ENCODE results near the gene HSD17B2.

The HSD17B2 gene

DNA sequence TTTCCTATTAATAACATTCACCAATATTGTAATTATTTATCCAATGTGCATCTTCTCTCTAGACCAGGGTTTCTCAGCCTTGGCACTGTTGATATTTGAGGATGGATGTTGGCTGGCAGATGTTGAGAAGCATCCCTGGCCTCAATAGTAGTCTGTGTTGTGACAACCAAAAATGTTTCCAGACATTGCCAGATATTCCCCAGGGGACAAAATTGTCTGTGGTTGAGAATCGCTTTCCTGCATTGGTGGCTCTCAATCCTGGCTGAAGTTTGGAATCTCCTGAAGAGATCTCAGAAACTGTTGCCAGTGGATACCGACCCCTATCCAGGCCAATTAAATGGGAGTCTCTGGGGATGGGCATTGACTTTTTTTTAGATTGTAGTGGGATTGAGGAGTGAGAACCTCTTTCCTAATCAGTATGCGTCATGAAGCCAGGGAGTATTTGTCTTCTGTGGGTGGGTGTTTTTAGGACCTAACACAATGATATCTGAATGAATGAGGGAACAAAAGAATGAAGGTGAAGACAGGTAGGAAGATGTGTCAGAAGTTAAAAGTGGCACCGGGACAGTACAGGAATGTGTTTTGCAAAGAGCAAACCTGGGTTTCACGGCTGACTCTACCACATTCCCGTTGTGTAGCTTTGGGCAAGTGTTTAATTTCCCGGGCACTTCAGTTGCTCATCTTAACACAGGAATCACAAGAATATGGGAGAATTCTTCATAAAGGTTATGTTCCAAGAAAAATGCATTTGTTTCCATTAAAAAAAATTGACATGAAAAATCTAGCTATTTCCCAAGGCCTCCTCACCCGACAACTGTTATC lies 24.3 kb downstream of the HSD17B2 start:
- Histone ChIP-seq H4K8ac (ENCODE audit: low read depth, low read length) (no peak overlapping the region), H2BK120ac (ENCODE audit: low read depth, low read length) (no peak overlapping the region), H3K56ac (ENCODE audit: low read length) (no peak overlapping the region), H3K36me3 (ENCODE audit: control insufficient read depth, insufficient read depth, low read length) (no peaks in the 10 kb centered on the region), H3K18ac (ENCODE audit: low read length) (no peak overlapping the region), H2BK5ac (ENCODE audit: low read length) (no peak overlapping the region), H3K23ac (ENCODE audit: low read length) (no peak overlapping the region), H3K4me3 (ENCODE audit: low read length) (no peak overlapping the region), H3K79me1 (ENCODE audit: low read length) (no peaks in the 10 kb centered on the region), H3K4me1 (ENCODE audit: control insufficient read depth, low read depth, low read length) (no peaks in the 10 kb centered on the region), H2BK15ac (replicated peaks; ENCODE audit: low read depth) (no peak overlapping the region), H3K4me2 (ENCODE audit: low read length) (no peak overlapping the region), H3K27ac (ENCODE audit: low read depth, low read length) (no peak overlapping the region), H3K4ac (ENCODE audit: low read depth, low read length) (no peak overlapping the region), H3K79me2 (ENCODE audit: control insufficient read depth, insufficient read depth, low read length) (no peaks in the 10 kb centered on the region), H3K9ac (ENCODE audit: low read length) (no peak overlapping the region), H4K5ac (ENCODE audit: low read length) (no peak overlapping the region), H2AK5ac (ENCODE audit: low read length) (no peak overlapping the region), H3K27me3 (ENCODE audit: insufficient read depth, low read length, poor library complexity) (no peaks in the 10 kb centered on the region)
- no peak for DNase-seq
- WGBS (ENCODE audit: extremely low coverage, insufficient coverage, low lambda C conversion rate): no CpG with 5 or more reads among the region's 8 CpGs

DNA sequence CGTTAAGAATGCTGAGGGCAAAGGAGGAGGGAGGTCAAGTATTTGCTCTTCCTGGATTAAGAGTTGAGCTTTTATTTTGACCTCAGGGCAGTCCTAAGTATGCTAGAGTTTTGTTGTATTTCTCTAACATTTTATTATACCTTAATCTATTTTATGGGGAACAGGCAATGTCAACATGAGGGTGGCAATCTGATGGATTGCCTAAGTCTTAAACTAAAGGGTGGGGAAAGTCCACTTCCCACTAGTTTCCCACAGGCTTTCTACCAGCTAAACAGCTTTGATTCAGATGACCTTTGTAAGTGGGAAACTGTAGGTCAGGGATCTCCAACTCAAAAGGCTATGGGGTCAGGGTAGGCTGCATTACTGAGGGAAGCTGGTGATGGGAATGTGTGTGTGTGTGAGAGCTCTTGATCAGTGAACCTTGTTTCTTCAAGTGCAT lies 24.9 kb downstream of the HSD17B2 start:
- no peak overlapping the region for H4K5ac ChIP-seq (ENCODE audit: low read length)
- H3K36me3 ChIP-seq (ENCODE audit: control insufficient read depth, insufficient read depth, low read length): no peaks in the 10 kb centered on the region
- no peak overlapping the region for H2BK5ac ChIP-seq (ENCODE audit: low read length)
- H3K23ac ChIP-seq (ENCODE audit: low read length): no peak overlapping the region
- H3K27ac ChIP-seq (ENCODE audit: low read depth, low read length): no peak overlapping the region
- H3K79me2 ChIP-seq (ENCODE audit: control insufficient read depth, insufficient read depth, low read length): no peaks in the 10 kb centered on the region
- H3K79me1 ChIP-seq (ENCODE audit: low read length): no peaks in the 10 kb centered on the region
- no peaks in the 10 kb centered on the region for H3K4me1 ChIP-seq (ENCODE audit: control insufficient read depth, low read depth, low read length)
- no peak overlapping the region for H4K8ac ChIP-seq (ENCODE audit: low read depth, low read length)
- no peak for DNase-seq
- no peak overlapping the region for H2BK120ac ChIP-seq (ENCODE audit: low read depth, low read length)
- no CpG with 5 or more reads among the region's 1 CpG for WGBS (ENCODE audit: extremely low coverage, insufficient coverage, low lambda C conversion rate)
- H3K4me3 ChIP-seq (ENCODE audit: low read length): no peak overlapping the region
- no peak overlapping the region for H3K18ac ChIP-seq (ENCODE audit: low read length)
- H2AK5ac ChIP-seq (ENCODE audit: low read length): no peak overlapping the region
- H3K56ac ChIP-seq (ENCODE audit: low read length): no peak overlapping the region
- no peak overlapping the region for H3K9ac ChIP-seq (ENCODE audit: low read length)
- H2BK15ac ChIP-seq (replicated peaks; ENCODE audit: low read depth): no peak overlapping the region
- no peak overlapping the region for H3K4ac ChIP-seq (ENCODE audit: low read depth, low read length)
- H3K27me3 ChIP-seq (ENCODE audit: insufficient read depth, low read length, poor library complexity): no peaks in the 10 kb centered on the region
- H3K4me2 ChIP-seq (ENCODE audit: low read length): no peak overlapping the region

GRCh38 chr16:82061861-82062525 lies 26.9 kb downstream of the HSD17B2 start:
- Histone ChIP-seq H2BK5ac (ENCODE audit: low read length) (no peak overlapping the region), H4K5ac (ENCODE audit: low read length) (no peak overlapping the region), H4K8ac (ENCODE audit: low read depth, low read length) (no peak overlapping the region), H3K4me3 (ENCODE audit: low read length) (no peak overlapping the region), H3K9ac (ENCODE audit: low read length) (no peak overlapping the region), H3K27me3 (ENCODE audit: insufficient read depth, low read length, poor library complexity) (no peaks in the 10 kb centered on the region), H2AK5ac (ENCODE audit: low read length) (no peak overlapping the region), H3K4me1 (ENCODE audit: control insufficient read depth, low read depth, low read length) (no peaks in the 10 kb centered on the region), H3K23ac (ENCODE audit: low read length) (no peak overlapping the region), H3K18ac (ENCODE audit: low read length) (no peak overlapping the region), H2BK120ac (ENCODE audit: low read depth, low read length) (no peak overlapping the region), H3K79me2 (ENCODE audit: control insufficient read depth, insufficient read depth, low read length) (no peaks in the 10 kb centered on the region), H3K79me1 (ENCODE audit: low read length) (no peaks in the 10 kb centered on the region), H3K27ac (ENCODE audit: low read depth, low read length) (no peak overlapping the region), H3K56ac (ENCODE audit: low read length) (no peak overlapping the region), H3K36me3 (ENCODE audit: control insufficient read depth, insufficient read depth, low read length) (no peaks in the 10 kb centered on the region), H2BK15ac (replicated peaks; ENCODE audit: low read depth) (no peak overlapping the region), H3K4ac (ENCODE audit: low read depth, low read length) (no peak overlapping the region), H3K4me2 (ENCODE audit: low read length) (no peak overlapping the region)
- DNase-seq: peak; percentile 34
- no CpG with 5 or more reads among the region's 5 CpGs for WGBS (ENCODE audit: extremely low coverage, insufficient coverage, low lambda C conversion rate)

GRCh38 chr16:82062645-82063058 lies 27.6 kb downstream of the HSD17B2 start:
- Histone ChIP-seq H3K4me1 (ENCODE audit: control insufficient read depth, low read depth, low read length) (no peaks in the 10 kb centered on the region), H4K5ac (ENCODE audit: low read length) (no peak overlapping the region), H3K18ac (ENCODE audit: low read length) (no peak overlapping the region), H4K8ac (ENCODE audit: low read depth, low read length) (no peak overlapping the region), H3K56ac (ENCODE audit: low read length) (no peak overlapping the region), H3K4ac (ENCODE audit: low read depth, low read length) (no peak overlapping the region), H3K4me2 (ENCODE audit: low read length) (no peak overlapping the region), H3K36me3 (ENCODE audit: control insufficient read depth, insufficient read depth, low read length) (no peaks in the 10 kb centered on the region), H2BK5ac (ENCODE audit: low read length) (no peak overlapping the region), H3K79me1 (ENCODE audit: low read length) (no peaks in the 10 kb centered on the region), H3K23ac (ENCODE audit: low read length) (no peak overlapping the region), H3K27me3 (ENCODE audit: insufficient read depth, low read length, poor library complexity) (no peaks in the 10 kb centered on the region), H3K27ac (ENCODE audit: low read depth, low read length) (no peak overlapping the region), H2BK15ac (replicated peaks; ENCODE audit: low read depth) (no peak overlapping the region), H3K79me2 (ENCODE audit: control insufficient read depth, insufficient read depth, low read length) (no peaks in the 10 kb centered on the region), H3K4me3 (ENCODE audit: low read length) (no peak overlapping the region), H2AK5ac (ENCODE audit: low read length) (no peak overlapping the region), H2BK120ac (ENCODE audit: low read depth, low read length) (no peak overlapping the region), H3K9ac (ENCODE audit: low read length) (no peak overlapping the region)
- WGBS (ENCODE audit: extremely low coverage, insufficient coverage, low lambda C conversion rate): no CpG with 5 or more reads among the region's 7 CpGs
- DNase-seq: no peak

DNA sequence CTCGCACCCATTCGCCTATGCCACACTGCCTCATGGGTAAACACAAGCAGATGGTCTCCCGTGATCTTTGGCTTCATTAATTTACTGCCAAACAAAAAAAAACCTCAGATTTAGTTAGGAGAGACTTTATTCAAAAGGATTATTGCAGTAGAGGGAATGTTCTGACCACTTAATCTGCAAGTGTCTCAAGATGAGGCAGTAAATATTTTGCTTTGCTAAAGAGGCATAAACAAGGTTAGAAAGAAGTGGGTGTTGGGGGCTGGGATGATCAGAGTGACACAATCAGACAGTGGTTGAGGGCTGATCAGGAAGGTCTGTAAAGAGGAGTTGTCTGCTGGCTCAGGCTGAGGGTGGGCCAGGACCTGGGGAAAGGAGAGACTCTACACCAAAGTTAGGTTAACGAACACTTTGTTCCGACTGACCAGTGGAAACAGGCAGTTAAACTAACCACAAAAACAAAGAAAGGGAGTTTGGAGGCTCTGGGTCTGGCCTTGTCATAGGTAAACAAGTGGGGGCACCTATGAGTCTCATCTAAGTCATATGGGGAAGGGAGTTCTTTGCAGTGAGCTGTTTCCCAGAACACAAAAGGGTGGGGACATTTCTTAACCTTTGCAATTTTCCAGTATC lies 28.5 kb downstream of the HSD17B2 start:
- H3K79me2 ChIP-seq (ENCODE audit: control insufficient read depth, insufficient read depth, low read length): no peaks in the 10 kb centered on the region
- no peak overlapping the region for H3K9ac ChIP-seq (ENCODE audit: low read length)
- H3K4me1 ChIP-seq (ENCODE audit: control insufficient read depth, low read depth, low read length): no peaks in the 10 kb centered on the region
- H2BK5ac ChIP-seq (ENCODE audit: low read length): no peak overlapping the region
- WGBS (ENCODE audit: extremely low coverage, insufficient coverage, low lambda C conversion rate): no CpG with 5 or more reads among the region's 5 CpGs
- H3K4me2 ChIP-seq (ENCODE audit: low read length): no peak overlapping the region
- H2BK120ac ChIP-seq (ENCODE audit: low read depth, low read length): no peak overlapping the region
- no peak overlapping the region for H3K4me3 ChIP-seq (ENCODE audit: low read length)
- H3K4ac ChIP-seq (ENCODE audit: low read depth, low read length): no peak overlapping the region
- no peak overlapping the region for H3K27ac ChIP-seq (ENCODE audit: low read depth, low read length)
- H2BK15ac ChIP-seq (replicated peaks; ENCODE audit: low read depth): no peak overlapping the region
- H3K79me1 ChIP-seq (ENCODE audit: low read length): no peaks in the 10 kb centered on the region
- no peaks in the 10 kb centered on the region for H3K36me3 ChIP-seq (ENCODE audit: control insufficient read depth, insufficient read depth, low read length)
- H3K18ac ChIP-seq (ENCODE audit: low read length): no peak overlapping the region
- no peak overlapping the region for H3K23ac ChIP-seq (ENCODE audit: low read length)
- DNase-seq: no peak
- H3K56ac ChIP-seq (ENCODE audit: low read length): no peak overlapping the region
- no peak overlapping the region for H2AK5ac ChIP-seq (ENCODE audit: low read length)
- H4K5ac ChIP-seq (ENCODE audit: low read length): no peak overlapping the region
- H3K27me3 ChIP-seq (ENCODE audit: insufficient read depth, low read length, poor library complexity): no peaks in the 10 kb centered on the region
- no peak overlapping the region for H4K8ac ChIP-seq (ENCODE audit: low read depth, low read length)
